NCI-H2029 treated with DMSO at 0.1 percent for 48 hours (cell line): ENCODE data around the gene PDIA5.
"Not testable (repeated sequence)": the region's sequence is repeated elsewhere in the genome, so short reads cannot be mapped to it uniquely, and the experiment has no call there.

Source experiments
- DNase-seq: peaks from one replicate; lab custom pipeline; 2025; lab: John Stamatoyannopoulos, UW

The PDIA5 gene

DNA sequence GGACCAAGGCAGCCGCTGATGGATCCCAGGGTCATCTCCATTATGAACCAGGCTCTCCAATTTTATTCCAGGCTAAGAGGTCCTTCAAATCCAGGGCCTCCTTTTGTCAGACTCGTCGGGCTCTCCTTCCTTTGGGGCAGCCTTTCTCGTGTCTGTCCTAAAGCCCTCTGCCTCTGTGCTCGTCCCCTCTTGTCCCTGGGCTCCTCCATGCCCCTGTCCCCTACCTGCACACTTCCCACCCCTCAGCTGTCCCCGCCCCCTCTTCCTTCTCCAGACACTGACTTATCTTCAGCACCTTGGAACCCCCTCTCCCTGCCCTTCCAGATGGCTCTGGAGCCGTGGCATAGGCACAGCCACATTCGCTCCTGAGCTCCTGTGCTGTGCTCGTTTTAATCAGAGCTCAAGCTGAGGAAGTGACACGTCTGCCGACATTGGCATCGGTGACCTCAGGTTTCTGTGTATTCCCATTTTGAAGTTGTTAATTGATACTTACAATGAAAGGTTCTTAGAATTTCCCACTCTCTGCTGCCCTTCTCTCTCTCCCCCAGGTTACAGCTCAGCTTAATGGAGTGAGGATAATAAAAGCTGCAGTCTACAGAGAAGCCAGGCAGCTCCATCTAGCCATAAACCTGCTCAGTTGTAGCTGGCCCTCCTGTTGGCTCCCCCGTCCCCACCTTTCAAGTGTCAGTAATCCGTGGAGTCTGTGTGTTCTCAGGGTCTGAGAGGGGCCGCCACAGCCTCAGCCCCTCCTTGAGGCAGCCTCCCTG, 83.8 kb downstream of the PDIA5 start:
- DNase-seq, result no peak

DNA sequence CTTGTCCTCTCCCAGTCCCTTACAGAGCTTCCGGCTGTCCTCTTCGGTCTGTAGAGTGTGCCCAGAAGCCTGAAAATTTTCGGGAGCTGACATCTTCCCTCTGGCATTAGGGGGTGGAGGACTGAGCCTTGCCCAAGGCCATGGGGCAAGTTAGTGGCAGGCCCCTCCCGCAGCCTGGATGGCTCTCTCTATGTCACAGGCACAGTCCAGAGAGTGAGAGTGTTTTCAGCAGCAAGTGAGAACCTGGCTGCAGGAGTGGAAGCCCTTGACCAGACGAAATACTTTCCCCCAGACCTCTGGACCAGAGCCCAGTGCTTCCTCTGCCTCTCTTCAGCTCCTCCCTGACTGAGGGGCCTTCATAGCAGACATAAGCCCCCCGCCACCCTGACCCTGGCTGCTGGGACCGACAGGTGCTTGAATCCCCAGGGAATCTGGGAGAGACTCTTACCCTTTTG, 84.5 kb downstream of the PDIA5 start:
- no peak for DNase-seq

DNA sequence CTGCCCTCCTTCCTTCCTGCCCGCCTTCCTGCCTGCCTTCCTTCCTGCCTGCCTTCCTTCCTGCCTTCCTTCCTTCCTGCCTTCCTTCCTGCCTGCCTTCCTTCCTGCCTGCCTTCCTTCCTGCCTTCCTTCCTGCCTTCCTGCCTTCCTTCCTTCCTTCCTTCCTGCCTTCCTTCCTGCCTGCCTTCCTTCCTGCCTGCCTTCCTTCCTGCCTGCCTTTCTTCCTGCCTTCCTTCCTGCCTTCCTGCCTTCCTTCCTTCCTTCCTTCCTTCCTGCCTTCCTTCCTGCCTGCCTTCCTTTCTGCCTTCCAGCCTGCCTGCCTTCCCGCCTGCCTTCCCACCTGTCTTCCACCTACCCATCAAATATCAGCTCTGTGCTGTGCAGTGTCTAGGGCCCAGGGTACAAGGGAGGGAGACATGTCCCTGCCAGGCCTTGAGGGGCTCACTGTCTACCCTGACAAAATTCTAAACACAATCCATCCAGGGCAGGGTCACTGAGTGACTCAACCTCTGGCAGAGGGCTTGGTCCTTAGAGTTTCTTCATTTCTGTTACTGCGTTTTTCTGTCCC, 85.1 kb downstream of the PDIA5 start:
- DNase-seq, result not testable (repeated sequence)

DNA sequence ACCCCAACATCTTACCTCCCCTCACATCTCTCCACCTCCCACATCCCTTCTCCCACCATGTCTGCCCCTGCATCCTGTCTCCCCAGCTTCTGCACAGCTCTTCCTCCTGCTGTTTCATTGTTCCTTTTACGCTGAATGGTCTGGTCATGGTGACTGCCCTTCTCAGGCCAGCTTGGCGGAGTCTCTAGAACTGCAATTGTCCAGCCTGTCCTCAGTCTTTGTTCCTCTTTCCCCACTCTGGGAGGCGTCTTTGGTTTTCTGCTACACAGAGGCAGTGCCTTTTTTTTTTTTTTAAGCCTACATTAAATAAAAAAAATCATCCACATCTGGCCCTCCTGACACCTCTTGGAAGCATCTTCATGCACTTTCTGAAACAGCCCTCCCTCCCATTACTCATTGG, 85.9 kb downstream of the PDIA5 start:
- DNase-seq, result no peak

DNA sequence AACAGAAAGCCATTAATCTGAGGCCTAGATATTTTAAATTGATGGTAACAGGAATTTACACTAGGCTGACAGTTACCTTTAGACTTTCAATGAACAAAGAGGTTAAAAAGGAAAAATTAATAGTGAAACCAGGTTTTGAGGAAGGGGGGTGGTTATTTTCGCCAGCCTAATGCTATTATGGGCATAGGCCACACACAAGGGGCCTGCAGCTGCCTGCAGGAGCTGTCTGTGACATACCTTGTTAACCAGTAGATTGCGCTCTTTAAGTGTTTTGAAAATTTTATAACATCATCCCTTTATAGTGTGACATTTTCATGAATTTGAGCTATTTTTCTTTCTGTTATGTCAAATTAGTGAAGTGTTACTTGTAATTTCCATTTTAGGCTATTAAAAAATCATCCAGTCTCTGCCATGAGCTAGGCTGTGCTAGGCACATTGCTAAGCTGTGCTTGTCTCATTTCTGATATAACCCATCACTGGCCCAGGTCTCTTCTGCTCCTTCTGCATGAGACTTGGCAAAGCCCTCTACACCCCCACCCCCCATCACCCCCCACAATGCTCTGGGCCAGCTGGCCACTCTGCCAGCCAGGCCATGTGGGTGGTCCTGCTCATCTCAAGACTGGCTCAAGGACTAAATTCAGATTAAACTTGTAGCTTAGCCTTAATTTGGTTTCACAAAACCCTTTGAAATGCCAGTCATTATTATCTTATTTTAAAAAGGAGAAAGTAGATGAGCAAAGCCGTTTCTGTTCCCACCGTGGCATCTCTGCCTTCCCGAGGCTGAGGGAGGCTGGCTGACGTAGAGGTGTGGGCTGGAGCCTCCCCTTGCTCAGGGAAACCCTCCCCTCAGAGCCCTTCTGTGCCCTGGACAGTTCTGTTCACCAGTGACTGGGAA, 86.5 kb downstream of the PDIA5 start:
- no peak for DNase-seq

DNA sequence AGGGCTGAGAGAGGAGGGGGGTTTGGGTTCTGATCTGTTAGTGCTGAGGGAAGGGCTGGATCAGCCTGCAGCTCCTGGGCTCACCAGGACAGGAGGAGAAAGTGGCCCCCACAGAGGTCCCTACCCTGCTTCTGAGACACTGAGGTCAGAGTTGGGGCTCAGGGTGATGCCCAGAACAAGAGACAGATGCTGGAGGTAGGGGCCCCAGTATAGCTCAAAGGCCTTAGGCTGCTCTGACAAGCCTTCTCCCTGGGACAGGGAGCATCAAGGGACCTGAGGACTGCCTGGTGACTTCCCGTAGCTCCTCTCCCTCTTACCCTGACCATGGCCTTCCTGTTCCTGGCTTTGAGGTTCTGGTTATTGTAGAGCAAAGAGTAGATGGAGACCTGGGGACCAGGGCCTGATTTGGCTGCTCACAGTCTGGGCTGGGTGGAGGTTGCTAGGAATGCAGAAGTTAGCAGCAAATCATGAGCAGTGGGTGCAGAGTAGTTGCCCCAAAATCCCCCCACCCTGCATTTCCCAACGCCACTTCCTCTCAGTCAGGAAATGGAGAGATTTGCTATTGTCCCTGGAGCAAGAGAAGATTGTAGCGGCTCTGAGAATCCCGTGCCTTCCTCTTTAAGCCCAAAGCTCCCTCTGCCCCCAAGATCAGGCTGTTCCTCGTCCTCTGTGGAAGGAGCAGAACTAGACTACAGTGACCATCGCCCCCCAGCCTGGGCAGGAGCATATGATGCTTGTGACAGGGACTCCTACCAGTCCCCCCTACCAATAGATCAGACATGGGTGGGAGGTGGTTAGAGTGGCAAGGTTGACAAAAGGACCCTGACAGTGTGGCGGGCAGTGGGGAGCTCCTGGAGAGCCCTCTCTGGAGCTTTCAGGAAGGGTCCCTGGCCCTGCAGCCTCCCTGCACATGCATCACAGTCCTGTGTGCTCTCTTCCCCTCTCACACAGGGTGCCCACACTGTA, 87.5 kb downstream of the PDIA5 start:
- DNase-seq, result no peak

DNA sequence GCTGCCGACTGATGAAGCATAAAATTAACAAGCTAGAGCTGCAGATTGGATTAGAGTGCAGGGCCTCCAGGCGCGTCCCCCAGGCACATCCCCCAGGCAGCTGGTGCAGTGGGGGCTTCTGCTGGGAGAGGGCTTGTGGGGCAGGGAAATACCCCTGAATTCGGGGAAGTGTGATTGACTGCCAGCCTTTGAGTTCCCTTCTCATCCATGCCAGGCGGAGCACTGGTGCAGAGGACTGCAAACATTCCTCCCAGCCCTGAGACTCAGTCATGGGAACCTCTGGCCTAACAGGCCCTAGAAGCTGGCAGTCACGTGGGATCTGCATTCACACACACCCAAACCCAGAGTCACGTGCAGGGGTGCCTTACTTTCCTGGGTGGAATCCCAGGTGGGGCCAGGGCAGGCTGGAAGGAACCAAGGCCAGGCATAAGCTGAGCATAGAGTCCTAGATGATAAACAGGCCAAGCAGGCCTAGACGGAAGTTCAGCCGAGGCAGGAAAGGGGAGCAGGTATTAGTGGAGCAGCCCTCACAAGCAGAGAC, 88.7 kb downstream of the PDIA5 start:
- no peak for DNase-seq

DNA sequence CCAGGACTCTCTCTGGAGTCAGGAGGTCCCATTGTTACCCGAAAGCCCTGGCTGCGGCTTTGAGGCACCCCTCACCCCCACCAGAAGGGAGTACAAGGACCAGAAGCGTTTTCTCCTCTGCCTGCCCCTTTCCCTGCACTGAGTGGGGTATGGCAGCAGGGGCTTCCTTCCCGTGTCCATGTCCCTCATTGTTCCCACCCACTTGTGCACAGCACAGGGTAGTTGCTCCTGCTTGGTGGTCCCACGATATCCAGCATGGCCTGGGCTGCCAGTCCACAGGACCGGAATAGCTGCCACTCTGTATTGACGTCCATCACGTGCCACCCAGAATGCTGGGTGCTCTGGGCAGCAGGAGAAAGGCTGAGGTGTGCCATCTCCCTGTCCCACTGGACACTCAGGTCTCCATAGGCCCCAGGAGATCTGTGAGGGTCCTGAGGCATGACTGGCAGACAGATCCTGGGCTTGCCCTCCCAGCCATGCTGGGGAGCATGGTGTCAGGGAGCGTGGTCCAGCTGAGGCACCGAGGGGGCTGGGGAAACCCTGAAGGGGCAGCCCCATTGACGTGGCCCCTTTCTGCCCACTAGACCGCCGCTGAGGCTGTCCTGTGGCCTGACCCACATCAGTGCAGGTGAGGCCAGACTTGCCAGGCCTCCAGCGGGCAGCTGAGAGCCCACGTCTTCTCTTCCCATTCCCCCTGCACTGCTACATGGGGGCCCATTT, 89.6 kb downstream of the PDIA5 start:
- no peak for DNase-seq

DNA sequence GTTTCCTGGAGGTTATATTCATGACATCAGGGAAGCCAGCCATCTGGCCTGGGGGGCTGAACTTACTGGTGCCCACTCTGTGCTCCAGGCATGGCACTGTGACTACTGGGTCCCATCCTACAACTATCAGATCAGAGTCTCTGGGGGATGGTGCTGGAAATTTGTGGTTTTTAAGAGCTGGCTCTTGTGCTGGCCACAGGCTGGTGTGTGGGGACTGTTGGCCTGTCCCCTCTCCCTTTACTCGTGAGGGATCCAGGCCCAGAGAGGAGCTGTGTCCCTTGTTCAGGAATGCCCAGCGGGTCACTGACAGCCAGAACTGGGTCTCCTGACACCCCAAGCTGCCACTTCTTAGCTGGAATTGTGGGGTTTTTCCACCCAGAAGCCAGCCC, 90.4 kb downstream of the PDIA5 start:
- DNase-seq, result peak; percentile 76

DNA sequence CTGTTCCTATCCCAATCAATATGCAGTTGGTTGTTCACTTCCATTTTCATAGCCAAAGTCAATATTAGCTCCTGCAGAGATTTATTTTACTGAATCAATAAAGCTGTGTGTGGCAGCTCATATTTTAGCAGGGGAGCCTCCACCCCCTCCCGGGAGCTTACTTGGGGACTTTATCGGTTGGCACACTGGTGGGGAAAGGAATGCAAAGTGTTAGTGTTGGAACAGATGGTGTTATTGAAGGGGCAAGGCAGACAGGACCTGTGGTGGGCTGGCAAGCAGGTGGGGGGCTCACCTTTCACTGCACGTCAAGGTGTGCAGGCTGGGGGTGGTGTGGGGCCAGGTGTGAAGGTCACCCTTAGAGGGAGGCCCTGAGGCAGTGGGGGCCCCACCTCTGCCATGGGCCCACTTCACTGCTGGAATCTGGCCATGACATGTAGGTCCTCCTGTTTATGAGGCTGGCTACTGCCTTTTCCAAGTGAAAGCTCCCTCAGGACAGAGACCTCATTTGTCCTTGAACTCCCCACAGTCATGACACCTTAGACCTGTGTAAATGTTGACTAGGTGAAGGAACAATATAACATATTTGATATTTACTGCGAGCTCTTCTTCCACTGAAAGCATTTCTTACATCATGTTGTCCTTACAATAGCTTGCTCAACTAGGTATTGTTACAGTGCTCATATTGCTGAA, 90.9 kb downstream of the PDIA5 start:
- peak; percentile 87 for DNase-seq

DNA sequence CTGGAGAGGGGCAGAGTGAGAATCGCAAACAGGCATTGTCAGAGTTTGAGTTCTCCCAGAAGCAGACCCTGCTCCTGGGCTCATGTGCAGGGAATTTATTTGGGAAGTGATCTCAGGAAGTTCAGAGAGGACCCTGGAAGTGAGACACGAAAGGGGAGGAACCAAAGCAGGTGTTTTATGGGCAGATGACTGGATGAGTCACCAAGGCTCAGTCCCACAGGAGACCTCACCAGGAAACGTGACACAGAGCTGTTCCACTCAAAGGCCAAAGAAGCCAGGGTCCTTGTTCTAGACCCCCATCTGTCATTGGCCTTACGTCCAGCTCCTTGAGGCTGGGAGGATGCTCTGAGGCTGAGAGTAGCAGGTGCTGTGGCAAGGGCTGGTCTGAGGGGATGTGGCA, 91.5 kb downstream of the PDIA5 start:
- no peak for DNase-seq

DNA sequence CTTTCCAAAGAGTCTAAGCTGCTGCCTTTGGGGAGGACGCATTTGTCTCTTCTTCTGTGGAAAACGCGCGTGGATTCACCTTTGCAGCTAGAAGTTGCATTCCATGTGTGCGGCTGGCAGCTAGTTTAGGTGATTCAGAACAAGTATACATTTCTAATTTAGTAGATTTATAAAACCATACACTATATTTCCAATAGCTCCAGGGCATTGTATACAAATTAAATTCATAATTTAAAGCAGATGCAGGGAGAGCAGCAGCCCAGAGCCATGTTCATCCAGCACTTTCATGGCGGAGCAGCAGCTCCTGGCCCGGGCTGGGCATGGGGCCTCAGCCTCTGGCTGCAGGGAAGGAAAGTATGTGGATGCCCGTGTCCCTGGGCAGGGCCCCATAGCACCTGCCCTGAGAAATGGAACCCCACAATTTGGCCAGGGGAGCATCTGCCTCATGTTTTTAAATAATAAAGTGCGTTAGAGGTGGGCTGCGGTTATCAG, 92.1 kb downstream of the PDIA5 start:
- DNase-seq, result no peak

DNA sequence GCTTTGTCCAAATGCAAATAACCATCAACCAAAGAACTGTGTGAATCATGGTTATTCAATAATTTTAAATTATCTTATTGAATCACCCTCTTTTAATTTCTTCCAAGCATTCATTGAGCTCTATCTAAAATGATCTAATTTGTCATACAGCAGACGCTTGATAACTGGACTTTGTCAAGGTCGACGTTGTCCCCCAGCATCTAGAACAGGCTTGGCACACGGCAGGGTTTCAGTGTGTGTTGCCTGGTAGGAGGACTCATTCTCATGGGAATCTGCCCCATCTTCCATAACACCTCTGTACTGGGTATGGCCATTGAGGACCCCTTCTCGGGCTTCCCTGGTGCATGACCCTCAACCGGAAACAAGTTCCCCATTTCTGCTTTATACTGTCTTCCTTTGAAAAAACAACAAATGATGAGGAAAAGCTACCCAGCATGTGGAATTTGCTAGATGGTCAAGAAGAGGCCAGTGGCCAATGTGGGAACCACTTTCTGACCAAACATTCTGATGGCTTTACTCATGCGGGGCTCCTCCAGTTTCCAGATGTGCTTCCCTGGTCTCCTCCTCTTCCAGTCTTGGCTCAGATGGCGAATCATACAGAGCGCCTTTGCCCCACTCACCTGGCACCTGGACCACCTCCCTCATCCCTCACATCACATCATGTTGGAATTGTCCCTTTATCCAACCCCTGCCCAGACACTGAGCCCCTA, 93.3 kb downstream of the PDIA5 start:
- no peak for DNase-seq

DNA sequence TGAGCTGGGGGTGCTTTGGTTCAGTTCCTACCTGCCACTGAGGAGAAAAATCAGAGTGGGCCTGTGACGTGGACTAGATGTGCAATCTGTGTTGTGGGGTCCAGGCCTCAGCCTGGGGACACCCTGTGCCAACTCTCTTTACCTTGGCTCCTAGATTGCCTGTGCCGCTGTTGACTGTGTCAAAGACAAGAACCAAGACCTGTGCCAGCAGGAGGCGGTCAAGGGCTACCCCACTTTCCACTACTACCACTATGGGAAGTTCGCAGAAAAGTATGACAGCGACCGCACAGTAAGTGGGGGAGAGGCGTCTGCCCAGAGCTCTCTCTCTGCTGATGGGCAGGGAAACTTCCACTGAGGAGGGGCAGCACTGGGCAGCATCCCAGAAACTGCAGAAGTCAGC, 94.3 kb downstream of the PDIA5 start:
- DNase-seq, result no peak

DNA sequence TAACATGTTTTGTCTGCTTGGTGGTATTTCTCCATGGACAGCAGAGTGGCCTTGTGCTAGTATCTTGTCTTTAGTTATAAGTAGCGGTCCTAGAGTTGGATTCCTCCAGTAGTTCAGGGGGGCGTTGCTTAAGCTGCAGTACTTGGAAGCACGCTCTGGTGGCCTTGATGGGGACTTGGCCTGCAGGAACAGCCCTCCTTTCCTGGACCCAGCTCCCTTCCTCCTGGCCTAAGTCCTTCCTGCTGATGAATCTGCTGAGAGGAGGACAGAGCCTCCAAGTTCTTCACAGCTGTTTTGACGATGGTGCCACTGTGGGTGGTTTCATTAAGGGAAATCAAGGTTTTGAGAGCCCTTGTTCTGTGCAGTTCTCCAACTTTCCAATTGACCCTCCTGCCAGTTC, 96.3 kb downstream of the PDIA5 start:
- no peak for DNase-seq

DNA sequence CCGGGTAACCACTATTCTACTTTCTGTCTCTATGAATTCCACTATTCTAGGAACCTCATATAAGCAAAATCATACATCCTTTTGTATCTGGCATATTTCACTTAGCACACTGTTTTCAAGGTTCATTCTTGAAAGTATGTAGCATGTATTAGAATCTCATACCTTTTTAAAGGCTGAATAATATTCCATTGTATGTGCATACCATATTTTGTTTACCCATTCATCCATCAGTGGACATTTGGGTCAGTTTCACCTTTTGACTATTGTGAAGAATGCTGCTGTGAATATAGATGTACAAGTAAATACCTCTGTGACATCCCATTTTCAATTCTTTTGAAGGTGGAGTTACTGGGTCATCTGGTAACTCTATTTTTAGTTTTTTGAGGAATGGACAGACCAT, 98.3 kb downstream of the PDIA5 start:
- DNase-seq, result no peak

DNA sequence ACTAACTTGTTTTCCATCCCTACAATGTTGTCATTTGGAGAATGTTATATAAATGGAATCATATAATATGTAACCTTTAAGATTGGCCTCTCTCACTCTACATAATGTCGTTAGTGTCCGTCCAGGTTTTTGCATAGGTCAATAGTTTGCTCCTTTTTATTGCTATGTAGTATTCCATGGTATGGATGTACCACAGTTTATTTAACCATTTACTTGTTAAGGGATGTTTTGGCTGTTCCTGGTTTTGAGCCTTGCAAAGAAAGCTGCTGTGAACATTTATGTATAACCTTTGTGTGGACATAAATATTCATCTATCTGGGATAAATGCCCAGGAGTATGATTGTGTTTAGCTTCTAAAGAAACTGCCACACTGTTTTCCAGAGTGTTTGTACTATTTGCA, 100.9 kb downstream of the PDIA5 start:
- no peak for DNase-seq

DNA sequence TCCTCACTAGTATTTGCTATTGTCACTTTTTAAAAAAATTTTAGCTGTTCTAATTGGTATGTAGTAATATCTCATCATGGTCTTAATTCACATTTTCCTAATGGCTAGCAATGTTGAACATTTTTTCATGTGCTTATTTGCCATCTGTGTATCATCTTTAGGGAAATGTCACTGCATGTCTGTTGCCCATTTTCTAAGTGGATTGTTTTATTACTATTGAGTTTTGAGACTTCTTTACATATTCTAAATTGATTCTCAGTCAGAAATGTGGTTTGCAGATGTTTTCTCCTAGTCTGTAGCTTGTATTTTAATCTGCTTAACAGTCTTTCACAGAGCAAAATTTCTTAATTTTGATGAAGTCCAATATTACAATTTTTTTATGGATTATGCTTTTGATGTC, 101.3 kb downstream of the PDIA5 start:
- no peak for DNase-seq

DNA sequence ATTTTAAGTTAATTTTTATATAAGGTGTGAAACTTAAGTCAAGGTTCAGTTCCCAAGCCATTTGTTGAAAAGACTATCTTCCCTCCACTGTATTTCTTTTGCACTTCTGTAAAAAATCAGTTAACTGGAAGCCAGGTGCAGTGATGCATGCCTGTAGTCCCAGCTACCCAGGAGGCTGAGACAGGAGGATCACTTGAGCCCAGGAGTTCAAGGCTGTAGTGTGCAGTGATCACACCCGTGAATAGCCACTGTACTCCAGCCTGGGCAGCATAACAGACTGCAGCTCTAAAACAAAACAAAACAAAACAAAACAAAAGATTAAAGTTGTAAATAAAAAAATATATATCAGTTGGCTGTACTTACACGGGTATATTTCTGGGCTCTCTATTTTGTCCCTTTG, 101.8 kb downstream of the PDIA5 start:
- DNase-seq, result no peak
